NCI-H1092 (cell line): Measurements from ENCODE around the gene IFI35.
"Not testable (repeated sequence)": the region's sequence is repeated elsewhere in the genome, so short reads cannot be mapped to it uniquely, and the experiment has no call there.

ENCODE experiments used
- DNase-seq: peaks from one replicate; lab custom pipeline; 2025; lab: John Stamatoyannopoulos, UW

The IFI35 gene

DNA sequence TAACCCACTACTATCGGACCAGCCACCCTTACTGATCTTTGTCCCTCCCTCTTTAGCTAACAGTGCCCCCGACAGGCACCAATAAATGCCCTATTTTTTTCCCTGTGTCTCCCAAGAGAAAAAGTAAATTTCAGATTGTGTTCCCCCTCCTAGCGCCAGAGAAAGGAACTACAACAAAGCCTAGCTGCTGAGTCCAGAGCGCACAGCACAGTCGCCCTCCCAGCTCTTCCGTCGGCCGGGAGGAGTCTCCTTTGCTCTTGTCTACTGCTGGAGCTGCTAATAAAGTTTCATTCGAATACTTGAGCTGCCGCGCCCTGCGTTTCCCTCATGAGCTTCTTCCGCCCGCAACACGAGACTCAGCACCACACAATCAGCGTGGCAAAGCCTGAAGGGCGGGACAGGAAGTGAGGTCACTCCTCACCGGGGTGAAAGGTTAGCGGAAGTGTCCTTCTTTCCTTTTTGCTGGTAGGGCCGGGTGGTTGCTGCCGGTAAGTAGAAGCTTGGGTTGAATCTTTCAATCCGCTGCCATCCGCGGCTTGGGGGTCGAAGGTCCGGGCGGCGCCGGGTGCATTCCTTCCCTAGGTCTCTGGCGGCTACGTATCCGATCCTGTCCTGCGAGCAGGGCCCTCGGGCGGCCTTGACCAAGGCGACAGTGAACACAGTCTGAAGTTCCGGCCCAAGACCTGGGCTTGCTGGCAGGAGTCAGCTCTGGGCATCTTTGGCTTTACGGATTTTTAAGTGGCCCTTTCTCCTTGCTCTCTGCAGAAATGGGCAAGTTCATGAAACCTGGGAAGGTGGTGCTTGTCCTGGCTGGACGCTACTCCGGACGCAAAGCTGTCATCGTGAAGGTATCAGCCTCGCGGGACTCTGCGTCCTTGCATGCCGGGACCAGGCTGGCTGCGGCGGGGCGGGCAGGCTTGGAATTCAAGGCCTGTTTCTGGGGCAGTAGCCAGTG lies 8.3 kb upstream of the IFI35 start, which contains the start of gene RPL27:
RPL27 (plus strand) TSS at position 436 of the 955 bp plus-strand sequence; CDS start at position 768, 332 bp downstream.
- peak; percentile 99 for DNase-seq

- DNase-seq: no peak
Measured at GRCh38 chr17:42999003-42999525, 7.5 kb upstream of the IFI35 start.

- DNase-seq: not testable (repeated sequence)
Measured at GRCh38 chr17:43000894-43001293, 5.7 kb upstream of the IFI35 start.

DNA sequence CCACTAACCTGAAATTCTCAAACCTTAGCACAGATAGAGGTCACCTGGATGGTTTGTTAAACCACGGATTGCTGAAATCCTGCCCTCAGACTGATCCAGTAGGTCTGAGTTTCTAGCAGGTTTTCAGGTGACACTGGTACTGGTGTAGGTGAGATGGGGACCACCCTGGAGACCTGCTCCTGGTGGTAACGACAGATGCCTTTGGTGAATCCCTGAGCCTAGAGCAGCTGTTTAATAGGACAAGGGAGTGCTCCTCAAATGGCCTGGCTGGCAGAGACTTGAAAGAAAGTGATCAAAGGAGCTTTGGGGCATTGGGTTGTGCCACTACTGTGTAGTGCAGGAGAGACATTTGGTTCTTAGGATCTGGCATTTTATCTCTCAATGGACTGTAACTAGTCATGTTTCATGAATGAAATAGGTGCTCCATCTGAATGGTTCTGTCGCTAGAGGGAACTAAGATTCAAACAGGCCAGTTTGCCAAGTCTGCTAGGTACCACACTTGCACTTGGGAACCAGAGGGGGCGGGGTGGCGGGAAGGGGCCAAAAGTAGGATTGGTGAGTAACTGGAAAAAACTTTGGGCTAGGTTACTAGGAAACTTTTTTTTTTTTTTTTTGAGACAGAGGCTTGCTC lies 2.9 kb upstream of the IFI35 start:
- DNase-seq: no peak

DNA sequence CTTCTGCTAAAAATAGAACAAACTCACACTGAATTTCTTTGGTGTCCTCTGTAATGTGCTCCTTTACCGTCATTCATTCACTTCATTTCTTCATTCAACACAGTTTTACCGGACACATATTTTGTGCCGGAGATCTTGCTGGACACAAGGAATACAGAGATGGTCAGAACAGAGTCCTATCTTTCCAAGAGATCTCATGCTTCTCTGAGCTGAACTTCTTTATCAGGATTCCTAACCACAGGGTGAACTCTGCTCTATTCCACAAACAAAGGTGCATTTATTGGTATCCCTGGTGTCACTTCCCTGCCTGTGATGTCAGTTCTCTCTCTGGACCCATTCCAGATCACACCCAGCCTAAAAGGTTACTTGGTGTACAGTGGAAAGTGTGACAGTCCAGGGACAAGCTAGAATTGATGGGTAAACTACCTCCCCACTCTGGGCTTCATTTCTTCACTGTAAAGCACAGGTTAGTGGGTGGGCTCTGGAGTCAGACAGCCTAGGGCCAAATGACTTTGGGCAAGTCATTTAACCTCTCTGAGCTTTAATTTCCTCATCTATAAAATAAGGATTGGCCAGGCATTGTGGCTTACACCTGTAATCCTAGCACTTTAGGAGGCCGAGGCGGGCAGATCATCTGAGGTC lies 4.2 kb downstream of the IFI35 start:
- no peak for DNase-seq

DNA sequence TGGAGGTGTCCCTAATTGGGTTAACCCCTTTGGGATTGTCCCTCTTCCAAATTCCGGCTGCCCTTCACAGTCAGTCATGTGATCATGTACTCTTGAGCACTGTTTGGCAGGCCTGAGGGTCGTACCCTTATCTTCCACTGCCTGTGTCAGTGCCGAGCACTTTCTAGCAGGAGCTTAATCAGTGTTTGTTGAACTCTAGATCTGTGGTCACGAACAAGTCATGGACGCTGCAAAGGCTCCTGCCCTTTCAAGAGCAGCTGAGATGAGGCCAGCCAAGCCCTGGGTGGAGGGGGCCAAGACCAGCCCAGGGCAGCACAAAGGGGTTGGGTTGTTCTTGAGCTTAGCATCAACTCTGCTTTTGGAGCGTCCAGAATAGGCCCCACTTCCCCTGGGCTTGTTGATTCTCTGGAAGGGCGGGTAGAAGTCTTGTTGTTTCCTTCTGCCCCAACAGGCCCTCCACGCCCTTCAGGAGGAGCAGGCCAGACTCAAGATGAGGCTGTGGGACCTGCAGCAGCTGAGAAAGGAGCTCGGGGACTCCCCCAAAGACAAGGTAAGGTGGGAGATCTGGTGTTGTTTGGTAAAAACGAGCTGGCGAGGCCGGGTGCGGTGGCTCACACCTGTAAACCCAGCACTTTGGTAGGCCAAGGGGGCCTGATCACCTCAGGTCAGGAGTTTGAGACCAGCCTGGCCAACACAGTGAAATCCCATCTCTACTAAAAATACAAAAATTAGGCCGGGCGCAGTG lies 5.3 kb downstream of the IFI35 start:
- no peak for DNase-seq

- no peak for DNase-seq
Measured at GRCh38 chr17:43013296-43013695, 6.7 kb downstream of the IFI35 start.

DNA sequence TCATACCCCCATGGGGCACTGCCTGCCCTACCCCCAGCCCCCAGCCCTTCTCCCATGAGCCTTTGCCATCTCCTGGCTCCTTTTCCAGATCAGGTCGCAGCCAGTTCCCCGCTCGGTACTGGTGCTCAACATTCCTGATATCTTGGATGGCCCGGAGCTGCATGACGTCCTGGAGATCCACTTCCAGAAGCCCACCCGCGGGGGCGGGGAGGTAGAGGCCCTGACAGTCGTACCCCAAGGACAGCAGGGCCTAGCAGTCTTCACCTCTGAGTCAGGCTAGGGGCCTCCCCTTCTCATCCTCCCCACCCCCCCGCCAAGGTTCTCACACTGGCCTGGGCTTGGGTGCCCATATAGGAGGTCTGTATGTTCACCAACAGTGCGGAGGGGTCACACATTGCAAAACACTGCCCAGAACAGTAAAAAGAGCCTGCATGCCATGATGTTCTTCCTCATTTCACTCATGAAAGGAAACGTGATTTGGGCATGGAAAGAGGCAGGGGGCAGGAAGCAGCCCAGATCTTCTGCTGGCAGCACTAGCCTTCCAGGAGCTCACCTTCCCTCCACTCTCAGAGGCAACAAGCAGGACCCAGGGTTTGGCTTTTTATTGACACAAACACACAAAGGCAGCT lies 7.5 kb downstream of the IFI35 start:
- DNase-seq: no peak

DNA sequence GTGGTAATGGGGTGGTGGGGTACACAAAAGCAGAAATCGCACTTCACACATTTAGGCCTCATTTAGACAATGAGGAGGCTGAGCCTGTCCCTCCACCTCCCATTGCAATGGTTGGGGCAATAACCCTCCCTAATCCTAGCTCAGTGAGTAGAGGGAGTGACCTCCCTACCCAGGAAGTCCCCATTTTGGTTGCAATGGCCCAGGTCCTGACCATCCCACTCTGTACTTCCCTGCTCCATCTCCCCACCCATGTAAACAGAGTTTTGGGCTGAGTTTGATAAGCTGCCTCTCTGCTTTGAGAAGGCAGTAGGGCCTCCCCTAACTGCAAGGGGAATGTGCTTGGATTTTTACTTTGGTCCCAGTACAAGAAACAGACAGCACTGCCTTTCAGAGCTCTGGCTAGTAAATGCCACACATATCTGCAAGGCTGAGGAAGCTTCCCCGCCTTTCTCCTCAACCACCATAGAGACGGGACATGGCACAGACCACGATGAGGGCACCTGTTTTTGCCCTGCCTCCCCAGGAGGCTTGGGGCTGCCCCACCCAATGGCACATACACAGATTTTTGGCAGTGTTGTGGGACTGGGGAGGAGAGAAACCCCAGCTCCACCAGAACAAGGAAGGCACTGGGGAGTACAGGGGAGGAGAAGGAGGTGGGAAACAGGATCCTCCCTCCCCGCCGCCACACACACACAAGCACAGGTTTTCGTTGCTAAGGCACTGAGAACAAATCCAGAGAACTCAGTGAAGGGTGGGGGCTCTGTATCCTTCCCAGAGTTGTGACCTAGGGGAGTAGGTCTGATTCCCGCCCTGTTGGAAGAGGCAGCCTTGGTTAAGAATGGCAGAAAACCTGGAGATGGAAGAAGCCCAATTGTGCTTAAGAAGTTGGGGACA lies 8.3 kb downstream of the IFI35 start:
- no peak for DNase-seq

- no peak for DNase-seq
Measured at GRCh38 chr17:43015579-43015978, 9.0 kb downstream of the IFI35 start.

DNA sequence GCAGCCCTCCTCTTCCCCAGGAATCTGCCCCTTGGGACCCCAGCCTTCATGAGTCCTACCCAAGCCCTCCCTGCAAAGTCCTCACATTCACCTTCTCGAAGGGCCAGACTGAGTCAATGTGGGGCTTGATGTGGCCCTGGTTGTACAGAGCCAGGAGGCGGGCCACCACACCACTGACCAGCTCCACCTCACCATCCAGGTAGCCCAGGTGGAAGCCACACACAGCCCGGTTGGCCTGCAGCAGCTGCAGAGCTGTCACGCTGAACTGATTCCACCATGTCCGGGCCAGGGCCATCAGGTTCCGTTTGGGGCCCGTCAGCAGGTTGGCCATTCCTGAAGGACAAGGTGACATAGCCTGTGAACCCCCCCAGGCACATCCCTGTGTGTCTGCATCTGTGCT lies 9.6 kb downstream of the IFI35 start:
- DNase-seq: no peak

DNA sequence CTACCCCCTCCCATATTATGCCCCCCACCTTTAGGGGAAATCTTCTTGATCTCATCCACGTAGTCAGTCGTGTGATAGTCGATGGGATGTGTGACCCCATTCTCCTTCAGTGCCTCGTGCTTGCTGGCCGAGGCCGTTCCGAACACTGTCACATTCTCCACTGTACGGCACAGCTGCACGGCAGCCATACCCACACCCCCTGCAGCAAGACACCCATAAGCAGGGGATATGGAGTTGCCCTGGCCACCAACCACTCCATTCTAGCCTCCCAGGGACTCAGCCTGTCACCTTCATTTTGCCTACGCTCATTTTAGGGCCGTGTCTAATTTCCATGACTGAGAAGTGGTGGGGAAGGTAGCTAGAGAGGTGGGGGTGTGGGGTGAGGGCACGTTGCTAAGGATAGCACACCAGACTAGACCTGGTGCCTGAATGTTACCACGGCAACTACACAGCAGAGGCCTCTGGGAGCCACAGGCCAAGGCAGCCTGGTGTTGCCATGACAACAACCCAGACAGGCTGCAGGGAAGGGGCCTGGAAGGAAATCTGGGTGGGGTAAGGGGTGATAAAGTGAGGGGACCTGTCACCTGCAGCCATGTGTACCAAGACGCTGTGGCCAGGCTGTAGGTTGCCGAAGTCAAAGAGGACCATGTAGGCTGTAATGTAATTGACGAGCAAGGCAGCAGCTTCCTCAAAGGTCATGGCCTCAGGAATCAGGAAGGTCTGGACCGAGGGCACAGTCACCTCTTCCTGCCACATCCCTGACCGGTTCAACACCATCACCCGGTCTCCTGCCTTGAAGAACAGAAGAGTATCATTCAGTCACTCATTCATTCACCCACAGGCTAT lies 11.6 kb downstream of the IFI35 start:
- no peak for DNase-seq

DNA sequence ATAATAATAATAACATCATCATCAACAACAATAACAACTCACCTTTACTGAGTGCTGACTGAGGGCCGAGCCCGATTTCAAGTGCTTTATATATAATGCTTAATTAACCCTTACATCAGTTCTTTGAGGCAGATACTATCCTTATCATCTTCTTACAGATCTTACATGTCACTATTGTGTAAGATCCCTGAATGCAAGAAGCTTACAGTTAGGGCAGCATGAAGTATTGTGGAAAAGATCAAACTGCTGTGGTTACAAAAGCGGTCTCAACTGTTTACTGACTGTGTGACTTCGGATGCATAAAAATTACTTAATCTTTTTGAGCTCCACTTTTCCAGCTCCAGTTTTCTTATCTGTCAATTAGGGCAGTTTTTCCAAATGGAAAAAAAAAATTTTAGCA lies 12.3 kb downstream of the IFI35 start:
- DNase-seq: no peak

DNA sequence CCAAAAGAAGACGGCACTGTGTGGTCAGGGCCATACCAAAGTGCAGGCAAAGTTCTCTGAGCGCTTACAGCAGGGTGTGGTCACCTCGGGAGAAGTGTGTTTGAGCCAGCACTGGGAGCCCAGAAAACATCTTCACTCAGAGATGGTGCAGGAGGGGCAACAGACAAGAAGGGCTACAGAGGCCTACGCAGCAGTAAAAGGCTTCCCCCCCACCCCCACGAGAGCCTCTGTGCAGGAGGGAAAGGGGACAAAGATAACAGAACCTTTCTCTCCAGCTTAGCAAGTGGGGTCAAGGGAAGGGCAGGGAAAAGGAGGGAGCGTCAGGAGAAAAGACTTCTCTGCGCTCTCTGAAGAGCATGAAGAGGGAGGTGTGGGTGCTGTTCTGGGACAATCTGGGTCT lies 12.8 kb downstream of the IFI35 start:
- no peak for DNase-seq

- DNase-seq: no peak
Measured at GRCh38 chr17:43020030-43020621, 13.5 kb downstream of the IFI35 start.

DNA sequence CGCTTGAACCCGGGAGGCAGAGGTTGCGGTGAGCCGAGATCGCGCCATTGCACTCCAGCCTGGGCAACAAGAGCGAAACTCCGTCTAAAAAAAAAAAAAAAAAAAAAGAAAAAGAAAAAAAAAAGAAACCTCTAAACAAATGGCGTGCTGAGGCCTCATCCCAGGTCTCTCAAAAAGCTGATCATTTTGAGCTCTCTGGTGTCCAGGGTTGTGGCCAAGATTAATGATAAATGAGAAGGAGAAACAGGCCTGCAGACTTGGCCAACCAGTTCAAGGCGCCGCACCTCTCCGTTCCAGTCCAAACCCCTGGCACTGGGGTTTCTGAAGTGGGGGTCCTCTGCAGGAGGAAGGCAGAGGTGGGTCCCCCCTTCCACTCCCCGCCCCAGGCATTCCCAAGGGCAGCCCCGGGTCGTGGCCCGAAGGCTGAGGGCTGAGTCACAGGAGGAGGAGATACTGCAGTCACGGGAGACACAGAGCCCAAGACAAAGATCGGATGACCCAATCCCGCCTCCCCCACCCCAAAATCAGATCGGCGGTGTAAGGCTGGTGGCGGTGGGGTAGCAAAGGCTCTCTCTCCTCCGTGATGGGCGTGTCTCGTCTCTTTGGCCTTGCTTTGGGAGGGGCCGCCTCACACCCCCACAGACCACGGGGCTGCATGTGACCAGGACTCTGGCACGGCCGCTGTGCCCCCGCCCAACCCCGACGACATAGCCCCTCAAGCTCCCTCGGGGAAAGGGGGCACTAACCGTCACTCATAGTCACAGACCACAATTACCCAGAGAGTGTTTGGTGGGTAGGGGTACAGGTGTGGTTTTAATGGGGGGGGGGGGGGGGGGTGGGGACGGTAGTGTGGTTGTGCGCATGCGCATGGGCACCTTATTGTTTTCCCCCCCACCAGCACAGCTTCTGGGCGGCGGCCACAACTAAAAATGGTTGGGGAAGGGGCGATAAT lies 14.5 kb downstream of the IFI35 start:
- DNase-seq: no peak

- DNase-seq: peak; percentile 56
Measured at GRCh38 chr17:43021741-43022512, 15.3 kb downstream of the IFI35 start, which contains the start of gene VAT1. Gene VAT1 (minus strand): TSS chr17:43022385. CDS start chr17:43022322, 63 bp downstream.
